A673 (cell line): Measurements from ENCODE around the gene TOR2A. TPM values are rescaled to one million over a fixed set of nuclear protein-coding genes. Genes with fewer than 3 reads are reported as not detected.

ENCODE experiments used
- BruUV-seq: library from RNA; stranded (reverse); fragments of 400-500 nt; replicated peaks from 2 replicates; lab custom pipeline; 2021; lab: Mats Ljungman, UMichigan
- CTCF ChIA-PET: fragments of 300-600 bp; sonication (Branson Sonifier 250); formaldehyde crosslinking; loops from one replicate; lab custom pipeline; 2022; ENCODE audit warnings: antibody characterized with exemption; lab: Charles Lee
- POLR2A ChIA-PET: fragments of 300-600 bp; sonication (Branson Sonifier 250); formaldehyde crosslinking; loops from one replicate; lab custom pipeline; 2022; ENCODE audit warnings: antibody characterized with exemption; ENCODE audit not compliant: low non-redundant PET; lab: Charles Lee
- DNase-seq: peaks from one replicate; pipeline ENCODE4 v3.0.0-alpha.2; 2015; ENCODE audit warnings: low spot score
- H3K27ac ChIP-seq: fragments of 200-600 bp; sonication (generic); 2 replicates; pipeline ENCODE4 v1.5.1; 2016; ENCODE audit warnings: mixed run types, low read depth, mild to moderate bottlenecking, mixed read lengths, antibody characterized with exemption, low read length; ENCODE audit not compliant: poor library complexity, severe bottlenecking
- H3K27me3 ChIP-seq: fragments of 200-600 bp; sonication (generic); replicated peaks from 2 replicates; pipeline ENCODE4 v1.6.1; 2017; ENCODE audit warnings: mixed run types, low read depth, mild to moderate bottlenecking, mixed read lengths, antibody characterized with exemption, low read length; ENCODE audit not compliant: insufficient read depth, poor library complexity
- H3K36me3 ChIP-seq: fragments of 200-600 bp; sonication (generic); 2 replicates; pipeline ENCODE4 v1.6.1; 2016; ENCODE audit warnings: mixed run types, mild to moderate bottlenecking, mixed read lengths, antibody characterized with exemption, low read length; ENCODE audit not compliant: insufficient read depth, poor library complexity, severe bottlenecking
- H3K4me1 ChIP-seq: fragments of 200-600 bp; sonication (generic); 2 replicates; pipeline ENCODE4 v1.6.1; 2017; ENCODE audit warnings: mixed run types, mild to moderate bottlenecking, mixed read lengths, antibody characterized with exemption, low read length; ENCODE audit not compliant: insufficient read depth, poor library complexity, severe bottlenecking
- H3K4me3 ChIP-seq: fragments of 200-600 bp; sonication (generic); 2 replicates; pipeline ENCODE4 v1.5.1; 2016; ENCODE audit warnings: low read depth, mixed run types, mild to moderate bottlenecking, mixed read lengths, low read length; ENCODE audit not compliant: poor library complexity, severe bottlenecking
- H3K9me3 ChIP-seq: fragments of 200-600 bp; sonication (generic); 2 replicates; pipeline ENCODE4 v1.6.1; 2016; ENCODE audit warnings: mixed run types, low read depth, mild to moderate bottlenecking, mixed read lengths, antibody characterized with exemption, low read length; ENCODE audit not compliant: poor library complexity, severe bottlenecking
- EZH2 ChIP-seq: fragments of 200-600 bp; sonication (generic); IDR thresholded peaks from 2 replicates; pipeline ENCODE4 v1.6.1; 2017; ENCODE audit warnings: borderline replicate concordance, low read depth, mild to moderate bottlenecking, mixed read lengths, antibody characterized with exemption, low read length; ENCODE audit not compliant: poor library complexity, severe bottlenecking
- intact Hi-C: fragments of 100-400 bp; cut with micrococcal nuclease; formaldehyde crosslinking; loops from one replicate; pipeline ENCODE4 v1.10.0; 2022; ENCODE audit not compliant: unreplicated experiment
- total RNA-seq: library from RNA; stranded (reverse); gene quantifications from 2 replicates; pipeline ENCODE4 v1.2.3, GENCODE V29; 2021
- TF ChIP-seq, protein P1 (sequence below): fragments of 300-800, 200-600 bp; sonication (generic); conservative IDR thresholded peaks from 2 replicates; pipeline ENCODE4 v1.5.1; 2017; ENCODE audit warnings: low read depth, mild to moderate bottlenecking, antibody characterized with exemption, low read length, moderate library complexity, mixed read lengths

TOR2A gene
- total RNA-seq, 1 experiment from 2014 or later = 9.2 TPM

- no peak overlapping the region for H3K4me3 ChIP-seq
- no peaks in the 10 kb centered on the region for H3K4me1 ChIP-seq
- no peak overlapping the region for H3K27ac ChIP-seq
- H3K36me3 ChIP-seq = no peaks in the 10 kb centered on the region
- ChIA-PET CTCF (no interaction called here), POLR2A (no interaction called here)
- DNase-seq = no peak
- no TSS peak for BruUV-seq
- no peaks in the 10 kb centered on the region for H3K9me3 ChIP-seq
- no peaks in the 10 kb centered on the region for H3K27me3 ChIP-seq
- intact Hi-C loops = no loop called here
- TF ChIP-seq EZH2 = no peak
- TF ChIP-seq, protein P1, sequence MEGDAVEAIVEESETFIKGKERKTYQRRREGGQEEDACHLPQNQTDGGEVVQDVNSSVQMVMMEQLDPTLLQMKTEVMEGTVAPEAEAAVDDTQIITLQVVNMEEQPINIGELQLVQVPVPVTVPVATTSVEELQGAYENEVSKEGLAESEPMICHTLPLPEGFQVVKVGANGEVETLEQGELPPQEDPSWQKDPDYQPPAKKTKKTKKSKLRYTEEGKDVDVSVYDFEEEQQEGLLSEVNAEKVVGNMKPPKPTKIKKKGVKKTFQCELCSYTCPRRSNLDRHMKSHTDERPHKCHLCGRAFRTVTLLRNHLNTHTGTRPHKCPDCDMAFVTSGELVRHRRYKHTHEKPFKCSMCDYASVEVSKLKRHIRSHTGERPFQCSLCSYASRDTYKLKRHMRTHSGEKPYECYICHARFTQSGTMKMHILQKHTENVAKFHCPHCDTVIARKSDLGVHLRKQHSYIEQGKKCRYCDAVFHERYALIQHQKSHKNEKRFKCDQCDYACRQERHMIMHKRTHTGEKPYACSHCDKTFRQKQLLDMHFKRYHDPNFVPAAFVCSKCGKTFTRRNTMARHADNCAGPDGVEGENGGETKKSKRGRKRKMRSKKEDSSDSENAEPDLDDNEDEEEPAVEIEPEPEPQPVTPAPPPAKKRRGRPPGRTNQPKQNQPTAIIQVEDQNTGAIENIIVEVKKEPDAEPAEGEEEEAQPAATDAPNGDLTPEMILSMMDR = no peak
These were observed 42.4 kb upstream of the TOR2A start for GRCh38 chr9:127777368-127777980.

- intact Hi-C loops = no loop called here
- H3K36me3 ChIP-seq = no peaks in the 10 kb centered on the region
- no peak for TF ChIP-seq EZH2
- TF ChIP-seq, protein P1 = no peak
- DNase-seq = no peak
- ChIA-PET POLR2A (no interaction called here), CTCF (no interaction called here)
- no peaks in the 10 kb centered on the region for H3K27me3 ChIP-seq
- H3K4me3 ChIP-seq = no peak overlapping the region
- BruUV-seq = no TSS peak
- H3K9me3 ChIP-seq = no peaks in the 10 kb centered on the region
- no peak overlapping the region for H3K27ac ChIP-seq
- H3K4me1 ChIP-seq = no peaks in the 10 kb centered on the region
These were observed 41.8 kb upstream of the TOR2A start for GRCh38 chr9:127776924-127777289.

- TF ChIP-seq, protein P1 = no peak
- TF ChIP-seq EZH2 = no peak
- Histone ChIP-seq H3K27me3 (no peaks in the 10 kb centered on the region), H3K36me3 (no peaks in the 10 kb centered on the region), H3K9me3 (no peaks in the 10 kb centered on the region), H3K27ac (no peak overlapping the region), H3K4me1 (no peaks in the 10 kb centered on the region), H3K4me3 (no peak overlapping the region)
- intact Hi-C loops = no loop called here
- POLR2A ChIA-PET = no interaction called here
- CTCF ChIA-PET = no interaction called here
- DNase-seq = peak; percentile 50
- no TSS peak for BruUV-seq
These were observed 41.3 kb upstream of the TOR2A start for GRCh38 chr9:127776195-127776923.
